GM12801 (cell line): Measurements from ENCODE around the gene PLEKHM2.

ENCODE experiments used
- CTCF ChIP-seq: IDR thresholded peaks from one replicate; pipeline ENCODE4 v1.5.1; 2011; ENCODE audit warnings: control low read depth; ENCODE audit not compliant: insufficient read length; ENCODE audit errors: extremely low read depth

Gene PLEKHM2

DNA sequence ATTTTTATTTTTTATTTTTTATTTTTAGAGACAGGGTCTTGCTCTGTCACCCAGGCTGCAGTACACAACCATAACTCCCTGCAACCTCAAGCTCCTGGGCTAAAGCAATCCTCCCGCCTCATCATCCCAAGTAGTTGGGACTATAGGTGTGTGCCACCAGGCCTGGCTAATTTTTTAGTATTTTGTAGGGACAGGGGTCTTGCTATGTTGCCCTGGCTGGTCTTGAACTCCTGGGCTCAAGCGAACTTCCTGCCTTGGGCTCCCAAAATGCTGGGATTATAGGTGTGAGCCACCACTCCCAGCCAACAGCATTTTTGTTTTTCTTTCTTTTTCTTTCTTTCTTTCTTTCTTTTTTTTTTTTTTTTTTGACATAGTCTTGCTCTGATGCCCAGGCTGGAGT, 14.1 kb downstream of the PLEKHM2 start:
- TF ChIP-seq CTCF, result no peak

DNA sequence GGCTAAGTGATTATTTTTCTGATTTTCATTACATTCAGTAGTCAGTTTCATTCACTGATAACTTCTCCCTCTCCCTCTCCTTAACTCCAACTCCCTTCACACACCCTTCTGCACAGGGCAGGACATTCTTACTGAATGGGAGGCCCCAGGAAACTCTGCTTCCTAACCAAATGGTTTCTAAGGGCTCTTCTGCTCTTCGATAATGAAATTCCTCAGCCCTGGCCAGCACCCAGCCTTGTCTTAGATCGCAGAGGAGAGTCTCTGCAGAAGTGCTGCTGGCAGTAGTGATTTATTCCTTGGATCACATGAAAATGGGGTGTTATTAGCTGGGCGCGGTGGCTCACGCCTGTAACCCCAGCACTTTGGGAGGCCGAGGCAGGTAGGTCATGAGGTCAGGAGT, 16.4 kb downstream of the PLEKHM2 start:
- no peak for TF ChIP-seq CTCF

GRCh38 chr1:15701784-15702183, 17.7 kb downstream of the PLEKHM2 start:
- no peak for TF ChIP-seq CTCF

GRCh38 chr1:15702722-15703550, 18.8 kb downstream of the PLEKHM2 start:
- no peak for TF ChIP-seq CTCF

DNA sequence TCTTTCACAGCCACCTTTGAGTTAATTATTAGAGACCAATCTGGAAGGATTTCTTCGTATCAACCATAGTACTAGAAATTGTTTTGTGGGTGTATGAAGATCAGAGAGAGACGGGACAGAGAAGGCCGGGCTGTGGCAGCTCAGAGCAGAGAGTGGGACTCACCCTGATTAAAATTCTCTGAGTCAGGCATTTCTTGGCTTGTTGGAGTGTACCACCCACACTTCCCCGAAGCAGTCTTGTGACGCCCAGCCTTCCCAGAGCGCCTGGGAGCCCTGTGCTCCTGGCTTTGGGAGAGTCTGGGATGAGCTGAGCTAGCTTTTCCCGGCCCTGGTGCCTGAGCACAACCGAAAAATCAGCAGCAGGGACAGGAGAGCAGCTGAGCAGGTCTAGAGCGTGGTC, 19.4 kb downstream of the PLEKHM2 start:
- no peak for TF ChIP-seq CTCF

DNA sequence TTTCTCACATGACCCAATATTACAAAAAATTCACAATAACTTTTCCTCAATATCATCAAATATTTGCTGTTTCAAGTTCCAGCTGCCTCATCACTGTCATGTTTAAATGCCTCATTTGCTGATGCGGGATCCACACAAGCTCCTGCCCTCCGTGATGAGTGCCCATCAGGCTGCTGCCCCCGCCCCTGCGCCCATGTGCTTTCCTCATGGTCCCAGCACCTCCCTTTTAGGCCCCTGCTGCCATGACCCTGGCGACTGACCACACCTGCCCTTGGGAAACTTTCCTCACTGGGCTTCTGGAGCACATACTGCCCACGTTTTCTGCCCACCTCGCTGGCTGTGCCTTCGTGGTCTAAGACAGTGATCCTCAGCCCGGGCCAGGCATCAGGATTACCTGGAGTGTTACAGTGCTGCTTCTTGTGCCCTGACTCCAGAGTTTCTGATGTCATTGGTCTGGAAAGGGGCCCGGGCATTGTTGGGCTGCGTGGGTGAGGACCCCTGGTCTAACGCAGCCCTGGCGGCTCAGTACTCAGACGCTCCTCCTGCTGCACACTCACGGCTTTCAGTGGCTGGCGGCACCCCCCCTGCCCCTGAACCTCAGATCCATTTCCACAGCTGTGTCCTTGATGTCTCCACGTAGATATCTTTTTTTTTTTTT, 20.5 kb downstream of the PLEKHM2 start:
- no peak for TF ChIP-seq CTCF

GRCh38 chr1:15705184-15705566, 21.1 kb downstream of the PLEKHM2 start:
- no peak for TF ChIP-seq CTCF
